Endothelial cell of umbilical vein (primary cell): ENCODE measurements around the gene GSE1. TPM values are rescaled to one million over a fixed set of nuclear protein-coding genes. Genes with fewer than 3 reads are reported as not detected.

Experiments
- BruUV-seq: library from RNA; stranded (reverse); fragments of 400-500 nt; replicated peaks from 2 replicates; lab custom pipeline; 2021; lab: Mats Ljungman, UMichigan
- CTCF ChIA-PET: fragments of 300-600, 350-600 bp; sonication (Branson Sonifier 250); formaldehyde crosslinking; loops from one replicate; lab custom pipeline; 2021; ENCODE audit warnings: antibody characterized with exemption, inconsistent platforms; lab: Charles Lee
- POLR2A ChIA-PET: fragments of 300-600, 350-600 bp; sonication (Branson Sonifier 250); formaldehyde crosslinking; loops from one replicate; lab custom pipeline; 2021; ENCODE audit warnings: antibody characterized with exemption, inconsistent platforms; lab: Charles Lee
- DNase-seq: peaks from one replicate; pipeline ENCODE4 v3.0.0-alpha.2; 2011; ENCODE audit warnings: low read depth, low spot score
- FAIRE-seq: peaks from 2 replicates; lab custom pipeline; 2011; peaks lifted over from hg19 to GRCh38; lab: Jason Lieb, UNC
- H2AFZ ChIP-seq: 2 replicates; pipeline ENCODE4 v1.6.0; 2012; ENCODE audit warnings: low read depth, low read length, control low read depth, inconsistent platforms
- H3K27ac ChIP-seq: 2 replicates; pipeline ENCODE4 v1.5.1; 2011; ENCODE audit warnings: low read depth, mild to moderate bottlenecking, control low read depth, low read length, moderate library complexity; ENCODE audit not compliant: insufficient read depth
- H3K27me3 ChIP-seq, 2 experiments: 2 replicates each; pipeline versions ENCODE4 v1.6.0 to v1.6.1; 2011; ENCODE audit warnings: low read length in 2 of 2, mixed read lengths in 1 of 2; ENCODE audit not compliant: control insufficient read depth in 2 of 2, insufficient read depth in 2 of 2
- H3K36me3 ChIP-seq, 2 experiments: 2 replicates in 1 of 2; 3 replicates in 1 of 2; pipeline ENCODE4 v1.5.1; 2011; ENCODE audit warnings: low read length in 2 of 2, mild to moderate bottlenecking in 1 of 2, moderate library complexity in 1 of 2; ENCODE audit not compliant: control insufficient read depth in 2 of 2, insufficient read depth in 2 of 2; ENCODE audit errors: extremely low read depth in 1 of 2
- H3K4me1 ChIP-seq: 3 replicates; pipeline ENCODE4 v1.5.1; 2011; ENCODE audit warnings: mild to moderate bottlenecking, low read length; ENCODE audit not compliant: control insufficient read depth, insufficient read depth; ENCODE audit errors: extremely low read depth
- H3K4me2 ChIP-seq: 2 replicates; pipeline ENCODE4 v1.6.1; 2011; ENCODE audit warnings: low read length, control low read depth, mixed read lengths; ENCODE audit not compliant: insufficient read depth
- H3K4me3 ChIP-seq, 3 experiments: fragments of 200-600 bp in 1 of 3; sonication (generic), shearing (Covaris generic) in 1 of 3; replicated peaks in 1 of 3; 2 replicates each; pipeline ENCODE4 v1.5.1; 2011 to 2016; ENCODE audit warnings: control low read depth in 3 of 3, low read length in 3 of 3, mild to moderate bottlenecking in 2 of 3, inconsistent platforms in 1 of 3, low read depth in 1 of 3, moderate library complexity in 1 of 3; ENCODE audit not compliant: insufficient read depth in 1 of 3
- H3K79me2 ChIP-seq: 2 replicates; pipeline ENCODE4 v1.6.0; 2012; ENCODE audit warnings: low read length, inconsistent platforms; ENCODE audit not compliant: control insufficient read depth, insufficient read depth
- H3K9ac ChIP-seq: replicated peaks from 2 replicates; pipeline ENCODE3; 2011; ENCODE audit warnings: low read length, control low read depth; ENCODE audit not compliant: insufficient read depth; ENCODE audit errors: extremely low read depth
- H3K9me1 ChIP-seq: replicated peaks from 3 replicates; pipeline ENCODE4 v1.6.0; 2011; ENCODE audit warnings: mild to moderate bottlenecking, low read length; ENCODE audit not compliant: control insufficient read depth, insufficient read depth; ENCODE audit errors: extremely low read depth
- H3K9me3 ChIP-seq: replicated peaks from 2 replicates; pipeline ENCODE4 v1.5.1; 2012; ENCODE audit warnings: low read length, inconsistent platforms; ENCODE audit not compliant: control insufficient read depth, insufficient read depth
- H4K20me1 ChIP-seq: replicated peaks from 2 replicates; pipeline ENCODE3; 2011; ENCODE audit warnings: mild to moderate bottlenecking, low read length; ENCODE audit not compliant: control insufficient read depth, insufficient read depth; ENCODE audit errors: extremely low read depth
- EZH2 ChIP-seq: IDR thresholded peaks from 2 replicates; pipeline ENCODE4 v1.6.1; 2012; ENCODE audit warnings: borderline replicate concordance, low read depth, mild to moderate bottlenecking, moderate library complexity, low read length, inconsistent platforms; ENCODE audit not compliant: severe bottlenecking
- FOS ChIP-seq: IDR thresholded peaks from 2 replicates; pipeline ENCODE4 v1.6.1; 2011; ENCODE audit warnings: mild to moderate bottlenecking, low read length, moderate library complexity, borderline replicate concordance; ENCODE audit not compliant: insufficient read depth
- GATA2 ChIP-seq: IDR thresholded peaks from 2 replicates; pipeline ENCODE4 v1.7.0; 2011; ENCODE audit warnings: low read depth, mild to moderate bottlenecking, moderate library complexity, mixed read lengths, low read length; ENCODE audit not compliant: insufficient read length, insufficient read depth
- MYC ChIP-seq: IDR thresholded peaks from one replicate; pipeline ENCODE4 v1.6.1; 2011; ENCODE audit warnings: mild to moderate bottlenecking, low read depth, low read length
- POLR2A ChIP-seq: IDR thresholded peaks from 2 replicates; pipeline ENCODE4 v1.6.1; 2012; ENCODE audit warnings: low read depth, mild to moderate bottlenecking, control low read depth, low read length
- POLR2AphosphoS5 ChIP-seq: IDR thresholded peaks from 2 replicates; pipeline ENCODE4 v1.6.1; 2012; ENCODE audit warnings: low read depth, mild to moderate bottlenecking, control low read depth, low read length, moderate library complexity; ENCODE audit not compliant: insufficient read depth
- dilution Hi-C: fragments of 300-500 bp; cut with MboI; formaldehyde crosslinking; loops from one replicate; pipeline ENCODE4 v1.15.0; 2019; ENCODE audit warnings: low sequenced_read_pairs; ENCODE audit not compliant: extremely low pct_ligation_motif_present
- intact Hi-C: fragments of 100-400 bp; cut with micrococcal nuclease; formaldehyde crosslinking; loops from one replicate; pipeline ENCODE4 v1.10.0; 2022
- polyA plus RNA-seq, 4 experiments: library from polyadenylated mRNA; depleted of rRNA in 3 of 4; stranded (reverse) in 3 of 4; unstranded in 1 of 4; fragments of >200 nt; gene quantifications; 2 replicates each; pipeline versions ENCODE4 v1.2.1 to v1.2.3, GENCODE V29; 2011 to 2012; ENCODE audit warnings: missing spikeins in 1 of 4
- total RNA-seq: library from RNA; stranded (reverse); gene quantifications from 2 replicates; pipeline ENCODE4 v1.2.3, GENCODE V29; 2021
- TF ChIP-seq, protein P1 (sequence below): IDR thresholded peaks from 2 replicates; pipeline ENCODE4 v1.6.1; 2011; ENCODE audit not compliant: insufficient read depth, insufficient read length
- TF ChIP-seq, protein P2 (sequence below), 2 donors: IDR thresholded peaks; 1 replicate in 1 of 2; 2 replicates in 1 of 2; pipeline ENCODE4 v1.5.1; 2011; ENCODE audit warnings: low read length in 2 of 2, mild to moderate bottlenecking in 2 of 2, moderate library complexity in 2 of 2, control low read depth in 1 of 2, inconsistent platforms in 1 of 2, low read depth in 1 of 2; ENCODE audit not compliant: insufficient read depth in 1 of 2; ENCODE audit errors: extremely low read depth in 1 of 2

The GSE1 gene
- total and polyA plus RNA-seq, 2 donors (not counting 3 experiments of a cell fraction or from before 2014, with no cell fraction given): 4.2 to 18.3 TPM

DNA sequence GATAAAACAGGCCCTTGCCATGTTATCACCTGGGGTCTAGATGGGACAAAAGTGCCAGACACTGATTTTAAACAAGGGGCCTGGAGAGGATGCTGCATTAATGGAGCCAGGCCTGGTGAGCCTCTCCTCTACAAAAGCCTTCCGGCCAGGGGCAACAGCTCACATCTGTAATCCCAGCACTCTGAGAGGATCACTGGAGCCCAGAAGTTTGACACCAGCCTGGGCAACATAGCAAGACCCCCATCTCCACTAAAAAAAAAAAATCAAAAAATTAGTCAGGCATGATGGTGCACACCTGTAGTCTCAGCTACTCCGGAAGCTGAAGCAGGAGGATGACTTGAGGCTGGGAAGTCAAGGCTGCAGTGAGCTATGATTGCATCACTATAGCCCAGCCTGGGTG lies 72.1 kb downstream of the GSE1 start:
- Histone ChIP-seq H3K9ac (no peak overlapping the region), H3K36me3 (peaks cover 0 to 3% of the 10 kb centered on the region in 2 experiments), H3K4me1 (no peaks in the 10 kb centered on the region), H3K9me3 (no peaks in the 10 kb centered on the region), H3K27me3 (no peaks in the 10 kb centered on the region), H3K27ac (no peak overlapping the region), H3K79me2 (peaks cover 1% of the 10 kb centered on the region), H2AFZ (no peak overlapping the region), H3K4me2 (no peak overlapping the region), H4K20me1 (no peaks in the 10 kb centered on the region), H3K4me3 (no peak overlapping the region), H3K9me1 (no peaks in the 10 kb centered on the region)
- POLR2A ChIA-PET: interaction anchor here (0.6 to 0.7 kb wide), 2 partner anchors 27 to 30 kb away, joined by 4 to 5 read pairs; no protein-coding TSS in a partner anchor
- intact Hi-C loops: no loop called here
- no peak for TF ChIP-seq GATA2
- TF ChIP-seq POLR2A: no peak
- no peak for TF ChIP-seq EZH2
- TF ChIP-seq POLR2AphosphoS5: no peak
- TF ChIP-seq MYC: no peak
- TF ChIP-seq FOS: no peak
- TF ChIP-seq, protein P1, sequence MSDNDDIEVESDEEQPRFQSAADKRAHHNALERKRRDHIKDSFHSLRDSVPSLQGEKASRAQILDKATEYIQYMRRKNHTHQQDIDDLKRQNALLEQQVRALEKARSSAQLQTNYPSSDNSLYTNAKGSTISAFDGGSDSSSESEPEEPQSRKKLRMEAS: no peak
- TF ChIP-seq, protein P2, sequence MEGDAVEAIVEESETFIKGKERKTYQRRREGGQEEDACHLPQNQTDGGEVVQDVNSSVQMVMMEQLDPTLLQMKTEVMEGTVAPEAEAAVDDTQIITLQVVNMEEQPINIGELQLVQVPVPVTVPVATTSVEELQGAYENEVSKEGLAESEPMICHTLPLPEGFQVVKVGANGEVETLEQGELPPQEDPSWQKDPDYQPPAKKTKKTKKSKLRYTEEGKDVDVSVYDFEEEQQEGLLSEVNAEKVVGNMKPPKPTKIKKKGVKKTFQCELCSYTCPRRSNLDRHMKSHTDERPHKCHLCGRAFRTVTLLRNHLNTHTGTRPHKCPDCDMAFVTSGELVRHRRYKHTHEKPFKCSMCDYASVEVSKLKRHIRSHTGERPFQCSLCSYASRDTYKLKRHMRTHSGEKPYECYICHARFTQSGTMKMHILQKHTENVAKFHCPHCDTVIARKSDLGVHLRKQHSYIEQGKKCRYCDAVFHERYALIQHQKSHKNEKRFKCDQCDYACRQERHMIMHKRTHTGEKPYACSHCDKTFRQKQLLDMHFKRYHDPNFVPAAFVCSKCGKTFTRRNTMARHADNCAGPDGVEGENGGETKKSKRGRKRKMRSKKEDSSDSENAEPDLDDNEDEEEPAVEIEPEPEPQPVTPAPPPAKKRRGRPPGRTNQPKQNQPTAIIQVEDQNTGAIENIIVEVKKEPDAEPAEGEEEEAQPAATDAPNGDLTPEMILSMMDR (IDR thresholded peaks at IDR 0.05; ENCODE audit: extremely low read depth in 1 of 2, insufficient read depth in 1 of 2, low read depth in 1 of 2, low read length in 2 of 2): no peak
- CTCF ChIA-PET: interaction anchor here (0.9 to 1.9 kb wide), 4 partner anchors 8 to 34 kb away, joined by 3 to 7 read pairs (median 3); no protein-coding TSS in a partner anchor
- DNase-seq (no peak), FAIRE-seq (no peak)
- BruUV-seq: no TSS peak
- dilution Hi-C loops: no loop called here
